HS-27A (cell line): ENCODE measurements around the gene MIP.
"Not testable (repeated sequence)": the region's sequence is repeated elsewhere in the genome, so short reads cannot be mapped to it uniquely, and the experiment has no call there.

Experiments
- DNase-seq: peaks from one replicate; pipeline ENCODE4 v3.0.0-alpha.2; 2012; ENCODE audit warnings: low read depth, missing footprints

The MIP gene

DNA sequence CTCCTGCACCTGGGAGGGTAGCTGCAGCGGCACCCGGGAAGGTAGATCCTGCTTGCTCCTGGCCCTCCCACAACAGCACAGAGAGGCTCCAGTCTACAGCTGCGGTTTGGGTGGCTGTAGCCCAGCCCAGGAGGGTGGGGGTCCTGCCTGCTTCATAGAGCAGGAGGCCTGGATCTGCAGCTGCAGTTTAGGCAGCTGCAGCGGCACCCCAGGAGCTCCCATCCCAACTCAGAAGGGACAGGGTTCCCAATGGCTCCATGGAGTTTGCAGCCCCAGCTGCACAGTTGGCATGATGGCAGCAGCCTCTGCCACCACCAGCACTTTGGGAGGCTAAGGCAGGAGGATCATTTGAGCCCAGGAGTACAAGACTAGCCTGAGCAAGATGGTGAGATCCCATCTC lies 43.7 kb downstream of the MIP start:
- no peak for DNase-seq

- DNase-seq: no peak
These were observed 45.5 kb downstream of the MIP start for GRCh38 chr12:56408799-56409417.

DNA sequence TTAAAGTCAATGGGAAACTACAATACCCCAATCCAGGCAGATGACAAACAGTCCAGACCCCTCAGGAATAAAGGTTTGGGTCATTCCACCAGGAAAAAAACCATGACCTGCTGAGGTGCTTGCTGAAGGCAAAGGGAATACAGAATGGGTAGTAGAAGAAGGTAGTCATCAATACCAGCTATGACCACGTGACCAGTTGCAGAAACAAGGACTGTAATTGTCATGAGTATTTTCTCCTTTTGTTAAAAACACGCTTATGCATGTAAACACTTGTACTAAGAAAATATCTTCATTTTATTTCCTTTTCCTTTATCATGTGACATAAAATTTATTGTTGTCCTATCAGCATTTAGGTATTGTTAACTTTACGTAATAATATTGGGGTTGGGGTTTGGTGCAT lies 50.2 kb downstream of the MIP start:
- DNase-seq: not testable (repeated sequence)

- not testable (repeated sequence) for DNase-seq
These were observed 52.8 kb downstream of the MIP start for GRCh38 chr12:56401612-56402011.

- not testable (repeated sequence) for DNase-seq
These were observed 53.3 kb downstream of the MIP start for GRCh38 chr12:56401125-56401524.
